HEK293 (cell line): Measurements from ENCODE around the gene TSPAN11.

Experiments used
- CTCF ChIA-PET: fragments of 350-600 bp; formaldehyde crosslinking; extraction: SDS; loops from one replicate; lab custom pipeline; 2021; ENCODE audit warnings: antibody characterized with exemption; lab: Yijun Ruan, JAX
- POLR2A ChIA-PET: fragments of 300-600 bp; formaldehyde crosslinking; extraction: SDS; loops from one replicate; lab custom pipeline; 2020; ENCODE audit warnings: antibody characterized with exemption, inconsistent platforms; lab: Yijun Ruan, JAX
- H3K27ac ChIP-seq: fragments of 200-500 bp; sonication (Bioruptor generic); 2 replicates; pipeline ENCODE4 v1.5.1; 2014; ENCODE audit warnings: low read depth, low read length, control low read depth, inconsistent platforms; ENCODE audit errors: extremely low read depth
- H3K36me3 ChIP-seq, 2 experiments: fragments of 200-500 bp in 1 of 2; sonication (Bioruptor generic) in 1 of 2; 1 replicate in 1 of 2; 2 replicates in 1 of 2; pipeline ENCODE4 v1.5.1; 2014 to 2017; ENCODE audit warnings: inconsistent platforms in 2 of 2, low read length in 2 of 2; ENCODE audit not compliant: control insufficient read depth in 2 of 2, insufficient read depth in 1 of 2
- H3K4me1 ChIP-seq: fragments of 200-500 bp; sonication (Bioruptor generic); 2 replicates; pipeline ENCODE4 v1.5.1; 2014; ENCODE audit warnings: mild to moderate bottlenecking, low read length, inconsistent platforms; ENCODE audit not compliant: control insufficient read depth, insufficient read depth
- H3K4me3 ChIP-seq: 2 replicates; pipeline ENCODE4 v1.5.1; 2011; ENCODE audit warnings: low read depth, mild to moderate bottlenecking, control low read depth, low read length, moderate library complexity
- H3K9me3 ChIP-seq: fragments of 200-500 bp; sonication (Bioruptor generic); 2 replicates; pipeline ENCODE4 v1.5.1; 2014; ENCODE audit warnings: low read depth, low read length, inconsistent platforms; ENCODE audit not compliant: control insufficient read depth, insufficient read depth
- IKZF3 ChIP-seq: fragments of 450-650 bp; IDR thresholded peaks from 2 replicates; pipeline ENCODE4 v1.5.0; 2018; ENCODE audit warnings: missing biosample characterization, mild to moderate bottlenecking, missing genetic modification characterization, moderate library complexity
- KLF17 ChIP-seq: fragments of 450-650 bp; formaldehyde crosslinking; IDR thresholded peaks from 2 replicates; pipeline ENCODE4 v1.5.1; 2016; ENCODE audit warnings: missing biosample characterization, missing genetic modification characterization
- OVOL3 ChIP-seq: fragments of 450-650 bp; formaldehyde crosslinking; IDR thresholded peaks from 2 replicates; pipeline ENCODE4 v1.5.1; 2016; ENCODE audit warnings: missing biosample characterization, missing genetic modification characterization
- PBX3 ChIP-seq: sonication (generic); formaldehyde crosslinking; IDR thresholded peaks from 2 replicates; pipeline ENCODE4 v1.8.1; 2022; ENCODE audit warnings: mild to moderate bottlenecking, moderate library complexity, missing genetic modification reagents
- PRDM4 ChIP-seq: fragments of 450-650 bp; formaldehyde crosslinking; IDR thresholded peaks from 2 replicates; pipeline ENCODE4 v1.5.1; 2017; ENCODE audit warnings: missing biosample characterization, missing genetic modification characterization
- SP7 ChIP-seq: fragments of 450-650 bp; formaldehyde crosslinking; IDR thresholded peaks from 2 replicates; pipeline ENCODE4 v1.5.1; 2016; ENCODE audit warnings: missing biosample characterization, missing genetic modification characterization
- ZBTB20 ChIP-seq: fragments of 450-650 bp; formaldehyde crosslinking; IDR thresholded peaks from 2 replicates; pipeline ENCODE4 v1.5.1; 2016; ENCODE audit warnings: missing biosample characterization, missing genetic modification characterization
- ZBTB44 ChIP-seq: fragments of 450-650 bp; IDR thresholded peaks from 2 replicates; pipeline ENCODE4 v1.5.1; 2018; ENCODE audit warnings: missing biosample characterization, mild to moderate bottlenecking, missing genetic modification characterization
- ZNF18 ChIP-seq: fragments of 450-650 bp; formaldehyde crosslinking; IDR thresholded peaks from 2 replicates; pipeline ENCODE4 v1.5.1; 2016; ENCODE audit warnings: missing biosample characterization, missing genetic modification characterization
- ZNF214 ChIP-seq: fragments of 450-650 bp; formaldehyde crosslinking; IDR thresholded peaks from 2 replicates; pipeline ENCODE4 v1.5.1; 2017; ENCODE audit warnings: missing biosample characterization, mild to moderate bottlenecking, missing genetic modification characterization, borderline replicate concordance
- ZNF248 ChIP-seq: fragments of 450-650 bp; formaldehyde crosslinking; IDR thresholded peaks from 2 replicates; pipeline ENCODE4 v1.5.1; 2017; ENCODE audit warnings: missing biosample characterization, missing genetic modification characterization
- ZNF350 ChIP-seq: fragments of 450-650 bp; formaldehyde crosslinking; IDR thresholded peaks from 2 replicates; pipeline ENCODE4 v1.5.0; 2017; ENCODE audit warnings: missing biosample characterization, mild to moderate bottlenecking, missing genetic modification characterization
- ZNF398 ChIP-seq: fragments of 450-650 bp; formaldehyde crosslinking; IDR thresholded peaks from 2 replicates; pipeline ENCODE4 v1.5.1; 2017; ENCODE audit warnings: missing biosample characterization, missing genetic modification characterization
- ZNF488 ChIP-seq: fragments of 450-650 bp; formaldehyde crosslinking; IDR thresholded peaks from 2 replicates; pipeline ENCODE4 v1.5.1; 2016; ENCODE audit warnings: missing biosample characterization, missing genetic modification characterization
- ZNF548 ChIP-seq: fragments of 450-650 bp; formaldehyde crosslinking; IDR thresholded peaks from 2 replicates; pipeline ENCODE4 v1.5.1; 2016; ENCODE audit warnings: missing biosample characterization, missing genetic modification characterization
- ZNF561 ChIP-seq: fragments of 450-650 bp; IDR thresholded peaks from 2 replicates; pipeline ENCODE4 v1.5.1; 2018; ENCODE audit warnings: missing biosample characterization, missing genetic modification characterization, borderline replicate concordance
- ZNF624 ChIP-seq: fragments of 450-650 bp; formaldehyde crosslinking; IDR thresholded peaks from 2 replicates; pipeline ENCODE4 v1.5.1; 2017; ENCODE audit warnings: missing biosample characterization, missing genetic modification characterization

TSPAN11 gene

GRCh38 chr12:30932881-30933280, 6.3 kb downstream of the TSPAN11 start (continued):
- no peak for TF ChIP-seq ZNF18 (tag by site-specific recombination)

- no peaks in the 10 kb centered on the region for H3K9me3 ChIP-seq
- H3K36me3 ChIP-seq = no peaks in the 10 kb centered on the region
- H3K27ac ChIP-seq = no peak overlapping the region
- H3K4me1 ChIP-seq = no peaks in the 10 kb centered on the region
- ChIA-PET POLR2A (interaction anchor here (1.9 kb wide), 1 partner anchor 8 kb away, joined by 4 read pairs; the partner anchor contains the start of gene TSPAN11), CTCF (interaction anchor here (0.5 to 0.7 kb wide), 2 partner anchors 61 to 808 kb away, joined by 3 read pairs; no protein-coding TSS in a partner anchor)
- no peak overlapping the region for H3K4me3 ChIP-seq
- no peak for TF ChIP-seq ZBTB44 (tag by site-specific recombination)
- no peak for TF ChIP-seq OVOL3 (tag by site-specific recombination)
- no peak for TF ChIP-seq PRDM4 (tag by site-specific recombination)
- TF ChIP-seq IKZF3 (tag by site-specific recombination) = no peak
- no peak for TF ChIP-seq ZNF248
- no peak for TF ChIP-seq ZNF488 (tag by site-specific recombination)
- TF ChIP-seq ZNF548 = no peak
Measured at GRCh38 chr12:30934811-30935210, 8.3 kb downstream of the TSPAN11 start.

GRCh38 chr12:30936036-30936435, 9.5 kb downstream of the TSPAN11 start:
- no peak overlapping the region for H3K27ac ChIP-seq
- no peaks in the 10 kb centered on the region for H3K36me3 ChIP-seq

More at GRCh38 chr12:30936036-30936435, 9.5 kb downstream of the TSPAN11 start:
- POLR2A ChIA-PET = interaction anchor here (1.9 kb wide), 1 partner anchor 10 kb away, joined by 4 read pairs; the partner anchor contains the start of gene TSPAN11
- CTCF ChIA-PET = interaction anchor here (1.0 kb wide), 1 partner anchor 85 kb away, joined by 3 read pairs; no protein-coding TSS in a partner anchor
- no peak overlapping the region for H3K4me3 ChIP-seq
- H3K9me3 ChIP-seq = no peaks in the 10 kb centered on the region
- TF ChIP-seq ZNF214 (no peak), ZNF561 (no peak), ZNF624 (tag by site-specific recombination) (no peak), ZNF350 (tag by site-specific recombination) (no peak), PBX3 (CRISPR knock-in tag) (no peak), ZBTB20 (tag by site-specific recombination) (no peak), KLF17 (tag by site-specific recombination) (no peak), SP7 (tag by site-specific recombination) (no peak), ZNF398 (no peak)
- no peaks in the 10 kb centered on the region for H3K4me1 ChIP-seq
